ENCODE data around the gene HAPSTR1.
"Not testable (repeated sequence)": the region's sequence is repeated elsewhere in the genome, so short reads cannot be mapped to it uniquely, and the experiment has no call there.

Gene HAPSTR1

DNA sequence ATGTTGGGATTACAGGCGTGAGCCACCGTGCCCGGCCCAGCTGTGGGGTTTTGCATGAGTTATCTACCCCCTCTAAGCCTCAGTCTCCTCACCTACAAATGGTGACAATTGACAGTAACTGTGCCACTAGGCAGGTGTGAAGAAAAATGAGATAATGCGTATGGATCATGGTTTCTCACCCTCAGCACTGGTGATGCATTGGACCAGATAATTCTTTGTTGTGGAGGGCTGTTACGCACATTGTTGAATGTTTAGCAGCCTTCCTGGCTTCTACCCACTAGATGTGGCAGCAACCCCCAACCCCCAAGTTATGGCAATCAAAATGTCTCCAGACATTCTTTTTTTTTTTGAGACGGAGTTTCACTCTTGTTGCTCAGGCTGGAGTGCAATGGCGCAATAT, 9.0 kb upstream of the HAPSTR1 start:
- no peaks in the 10 kb centered on the region for H3K27me3 ChIP-seq (ENCODE audit: insufficient read depth, poor library complexity, severe bottlenecking)
- no peak for TF ChIP-seq GABPA (IDR thresholded peaks at IDR 0.05; ENCODE audit: low read depth)
- TF ChIP-seq, protein P1, sequence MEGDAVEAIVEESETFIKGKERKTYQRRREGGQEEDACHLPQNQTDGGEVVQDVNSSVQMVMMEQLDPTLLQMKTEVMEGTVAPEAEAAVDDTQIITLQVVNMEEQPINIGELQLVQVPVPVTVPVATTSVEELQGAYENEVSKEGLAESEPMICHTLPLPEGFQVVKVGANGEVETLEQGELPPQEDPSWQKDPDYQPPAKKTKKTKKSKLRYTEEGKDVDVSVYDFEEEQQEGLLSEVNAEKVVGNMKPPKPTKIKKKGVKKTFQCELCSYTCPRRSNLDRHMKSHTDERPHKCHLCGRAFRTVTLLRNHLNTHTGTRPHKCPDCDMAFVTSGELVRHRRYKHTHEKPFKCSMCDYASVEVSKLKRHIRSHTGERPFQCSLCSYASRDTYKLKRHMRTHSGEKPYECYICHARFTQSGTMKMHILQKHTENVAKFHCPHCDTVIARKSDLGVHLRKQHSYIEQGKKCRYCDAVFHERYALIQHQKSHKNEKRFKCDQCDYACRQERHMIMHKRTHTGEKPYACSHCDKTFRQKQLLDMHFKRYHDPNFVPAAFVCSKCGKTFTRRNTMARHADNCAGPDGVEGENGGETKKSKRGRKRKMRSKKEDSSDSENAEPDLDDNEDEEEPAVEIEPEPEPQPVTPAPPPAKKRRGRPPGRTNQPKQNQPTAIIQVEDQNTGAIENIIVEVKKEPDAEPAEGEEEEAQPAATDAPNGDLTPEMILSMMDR (IDR thresholded peaks at IDR 0.05; ENCODE audit: insufficient read depth, low read length) = no peak
- TF ChIP-seq SPI1 (IDR thresholded peaks at IDR 0.05; ENCODE audit: borderline replicate concordance, low read depth) = no peak
- no peak for TF ChIP-seq POLR2AphosphoS5 (IDR thresholded peaks at IDR 0.05; ENCODE audit: low read depth)
- TF ChIP-seq, protein P2, sequence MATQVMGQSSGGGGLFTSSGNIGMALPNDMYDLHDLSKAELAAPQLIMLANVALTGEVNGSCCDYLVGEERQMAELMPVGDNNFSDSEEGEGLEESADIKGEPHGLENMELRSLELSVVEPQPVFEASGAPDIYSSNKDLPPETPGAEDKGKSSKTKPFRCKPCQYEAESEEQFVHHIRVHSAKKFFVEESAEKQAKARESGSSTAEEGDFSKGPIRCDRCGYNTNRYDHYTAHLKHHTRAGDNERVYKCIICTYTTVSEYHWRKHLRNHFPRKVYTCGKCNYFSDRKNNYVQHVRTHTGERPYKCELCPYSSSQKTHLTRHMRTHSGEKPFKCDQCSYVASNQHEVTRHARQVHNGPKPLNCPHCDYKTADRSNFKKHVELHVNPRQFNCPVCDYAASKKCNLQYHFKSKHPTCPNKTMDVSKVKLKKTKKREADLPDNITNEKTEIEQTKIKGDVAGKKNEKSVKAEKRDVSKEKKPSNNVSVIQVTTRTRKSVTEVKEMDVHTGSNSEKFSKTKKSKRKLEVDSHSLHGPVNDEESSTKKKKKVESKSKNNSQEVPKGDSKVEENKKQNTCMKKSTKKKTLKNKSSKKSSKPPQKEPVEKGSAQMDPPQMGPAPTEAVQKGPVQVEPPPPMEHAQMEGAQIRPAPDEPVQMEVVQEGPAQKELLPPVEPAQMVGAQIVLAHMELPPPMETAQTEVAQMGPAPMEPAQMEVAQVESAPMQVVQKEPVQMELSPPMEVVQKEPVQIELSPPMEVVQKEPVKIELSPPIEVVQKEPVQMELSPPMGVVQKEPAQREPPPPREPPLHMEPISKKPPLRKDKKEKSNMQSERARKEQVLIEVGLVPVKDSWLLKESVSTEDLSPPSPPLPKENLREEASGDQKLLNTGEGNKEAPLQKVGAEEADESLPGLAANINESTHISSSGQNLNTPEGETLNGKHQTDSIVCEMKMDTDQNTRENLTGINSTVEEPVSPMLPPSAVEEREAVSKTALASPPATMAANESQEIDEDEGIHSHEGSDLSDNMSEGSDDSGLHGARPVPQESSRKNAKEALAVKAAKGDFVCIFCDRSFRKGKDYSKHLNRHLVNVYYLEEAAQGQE (IDR thresholded peaks at IDR 0.05; ENCODE audit: insufficient replicate concordance, low read depth) = no peak
- H3K27ac ChIP-seq (replicated peaks) = no peak overlapping the region
- no peak overlapping the region for H3K4me3 ChIP-seq (replicated peaks; ENCODE audit: insufficient read depth, low read length)
- DNase-seq (ENCODE audit: low read depth in 1 of 2, low spot score in 1 of 2) = no peak

DNA sequence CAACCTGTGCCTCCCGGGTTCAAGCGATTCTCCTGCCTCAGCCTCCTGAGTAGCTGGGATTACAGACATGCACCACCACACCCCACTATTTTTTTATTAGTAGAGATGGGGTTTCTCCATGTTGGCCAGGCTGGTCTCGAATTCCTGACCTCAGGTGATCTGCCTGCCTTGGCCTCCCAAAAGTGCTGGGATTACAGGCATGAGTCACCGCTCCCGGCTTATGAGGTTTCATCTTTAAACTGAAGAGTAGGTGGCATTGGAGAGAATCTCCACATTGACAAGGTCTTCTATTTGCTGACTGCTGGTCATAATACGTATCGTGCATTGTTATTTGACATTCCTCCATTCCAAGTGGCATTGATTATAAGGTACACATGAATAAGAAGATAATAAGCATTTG, 3.7 kb upstream of the HAPSTR1 start:
- H3K27ac ChIP-seq (replicated peaks); H3K27me3 ChIP-seq (ENCODE audit: insufficient read depth, poor library complexity, severe bottlenecking); H3K4me3 ChIP-seq (replicated peaks; ENCODE audit: insufficient read depth, low read length); DNase-seq (ENCODE audit: low read depth in 1 of 2, low spot score in 1 of 2): not testable (repeated sequence)

DNA sequence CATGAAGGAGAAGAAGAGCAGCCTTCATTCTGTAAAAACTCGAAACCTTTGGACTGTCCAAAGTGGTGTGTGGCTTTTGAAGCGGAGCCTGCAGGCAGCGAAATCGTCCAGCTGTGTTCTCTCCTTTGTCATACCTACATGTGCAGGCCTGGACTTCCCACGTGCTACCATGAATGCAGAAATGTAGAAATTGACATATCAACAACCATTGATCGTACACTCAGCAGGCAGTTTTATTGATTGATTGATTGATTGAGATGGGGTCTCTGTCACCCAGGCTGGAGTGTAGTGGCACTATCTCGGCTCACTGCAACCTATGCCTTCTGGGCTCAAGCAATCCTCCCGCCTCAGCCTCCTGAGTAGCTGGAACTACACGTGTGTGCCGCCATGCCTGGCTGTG, 2.6 kb upstream of the HAPSTR1 start:
- DNase-seq (ENCODE audit: low read depth in 1 of 2, low spot score in 1 of 2) = no peak
- H3K27me3 ChIP-seq (ENCODE audit: insufficient read depth, poor library complexity, severe bottlenecking) = no peaks in the 10 kb centered on the region
- H3K27ac ChIP-seq (replicated peaks) = no peak overlapping the region
- TF ChIP-seq SPI1 (IDR thresholded peaks at IDR 0.05; ENCODE audit: borderline replicate concordance, low read depth) (no peak), GABPA (IDR thresholded peaks at IDR 0.05; ENCODE audit: low read depth) (no peak)
- TF ChIP-seq, protein P1 (IDR thresholded peaks at IDR 0.05; ENCODE audit: insufficient read depth, low read length) = no peak
- H3K4me3 ChIP-seq (replicated peaks; ENCODE audit: insufficient read depth, low read length) = no peak overlapping the region

DNA sequence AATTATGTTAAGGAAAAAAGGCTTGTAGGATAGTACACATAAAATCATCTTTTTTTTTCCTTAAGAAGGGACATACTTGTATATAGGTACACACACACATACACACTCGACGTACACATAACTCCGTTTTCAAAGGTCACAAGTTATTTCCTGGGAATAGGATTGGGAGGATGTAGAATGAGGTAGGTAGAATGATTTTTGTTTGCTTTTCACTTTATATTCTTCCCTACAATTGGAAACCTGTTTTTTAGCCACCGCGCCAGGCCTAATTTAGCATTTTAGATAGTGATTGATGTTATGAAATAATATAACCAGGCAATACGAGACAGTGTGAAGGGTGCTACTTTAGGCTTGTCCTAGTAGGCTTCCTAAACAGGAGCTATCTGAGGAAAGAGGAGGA, 1.8 kb upstream of the HAPSTR1 start:
- DNase-seq (ENCODE audit: low read depth in 1 of 2, low spot score in 1 of 2) = no peak
- Histone ChIP-seq H3K4me3 (replicated peaks; ENCODE audit: insufficient read depth, low read length) (no peak overlapping the region), H3K27me3 (ENCODE audit: insufficient read depth, poor library complexity, severe bottlenecking) (no peaks in the 10 kb centered on the region), H3K27ac (replicated peaks) (no peak overlapping the region)
- TF ChIP-seq, protein P1 (IDR thresholded peaks at IDR 0.05; ENCODE audit: insufficient read depth, low read length) = no peak
- TF ChIP-seq POLR2AphosphoS5 (IDR thresholded peaks at IDR 0.05; ENCODE audit: low read depth) (no peak), SPI1 (IDR thresholded peaks at IDR 0.05; ENCODE audit: borderline replicate concordance, low read depth) (no peak)

DNA sequence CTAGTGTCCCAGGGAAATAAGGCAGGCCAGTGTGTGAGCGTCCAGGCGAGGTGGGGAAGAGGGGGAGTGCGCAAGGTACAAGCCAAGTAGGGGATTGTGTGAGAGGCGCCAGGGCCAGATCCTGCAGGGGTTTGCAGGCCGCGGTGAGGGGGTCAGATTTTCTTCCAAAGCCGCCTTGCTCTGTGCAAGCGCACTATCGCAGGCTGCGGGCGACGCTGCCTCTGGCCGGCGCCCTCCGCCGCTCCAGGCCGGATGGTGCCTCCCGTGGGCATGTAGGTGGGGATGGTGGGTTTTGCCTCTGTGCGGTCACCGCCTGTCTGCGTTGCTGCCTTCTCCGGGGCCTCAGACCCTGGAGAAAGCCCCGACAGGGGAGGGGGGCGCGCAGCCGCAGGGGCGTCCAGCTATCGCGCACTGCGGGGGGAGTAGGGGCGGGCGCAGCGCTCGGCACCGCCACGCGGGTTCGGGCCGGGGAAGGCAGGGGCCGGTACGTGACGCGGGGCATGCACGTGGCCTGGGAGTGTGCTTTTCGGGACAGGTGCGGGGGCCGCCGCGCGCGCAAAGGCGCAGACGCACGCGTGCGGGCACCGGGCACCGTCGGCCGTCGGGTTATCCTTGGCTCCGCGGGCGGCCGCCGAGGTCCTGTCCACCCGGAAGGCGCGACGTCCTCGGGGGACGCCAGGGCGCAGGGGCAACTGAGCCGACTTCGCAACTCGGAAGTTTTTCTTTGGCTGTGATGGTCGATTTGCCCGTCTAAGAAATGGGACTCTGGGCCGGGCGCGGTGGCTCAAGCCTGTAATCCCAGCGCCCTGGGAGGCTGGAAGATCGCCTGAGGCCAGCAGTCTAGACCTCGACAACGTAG, 1.1 kb upstream of the HAPSTR1 start:
- DNase-seq (ENCODE audit: low read depth in 1 of 2, low spot score in 1 of 2) = no peak
- no peaks in the 10 kb centered on the region for H3K27me3 ChIP-seq (ENCODE audit: insufficient read depth, poor library complexity, severe bottlenecking)
- H3K27ac ChIP-seq (replicated peaks) = peak overlapping the region; percentile 85
- TF ChIP-seq POLR2AphosphoS5 (IDR thresholded peaks at IDR 0.05; ENCODE audit: low read depth) (no peak), GABPA (IDR thresholded peaks at IDR 0.05; ENCODE audit: low read depth) (no peak), SPI1 (IDR thresholded peaks at IDR 0.05; ENCODE audit: borderline replicate concordance, low read depth) (no peak)
- TF ChIP-seq, protein P1 (IDR thresholded peaks at IDR 0.05; ENCODE audit: insufficient read depth, low read length) = no peak
- TF ChIP-seq, protein P2 (IDR thresholded peaks at IDR 0.05; ENCODE audit: insufficient replicate concordance, low read depth) = no peak
- H3K4me3 ChIP-seq (replicated peaks; ENCODE audit: insufficient read depth, low read length) = peak overlapping the region; percentile 49

Measured in HL-60 (cell line).